ENCODE data around the gene ASTL. TPM values are rescaled to one million over a fixed set of nuclear protein-coding genes. Genes with fewer than 3 reads are reported as not detected.

The ASTL gene
- total and polyA plus RNA-seq, 2 donors (not counting 3 experiments of a cell fraction or from before 2014, with no cell fraction given) = not detected

DNA sequence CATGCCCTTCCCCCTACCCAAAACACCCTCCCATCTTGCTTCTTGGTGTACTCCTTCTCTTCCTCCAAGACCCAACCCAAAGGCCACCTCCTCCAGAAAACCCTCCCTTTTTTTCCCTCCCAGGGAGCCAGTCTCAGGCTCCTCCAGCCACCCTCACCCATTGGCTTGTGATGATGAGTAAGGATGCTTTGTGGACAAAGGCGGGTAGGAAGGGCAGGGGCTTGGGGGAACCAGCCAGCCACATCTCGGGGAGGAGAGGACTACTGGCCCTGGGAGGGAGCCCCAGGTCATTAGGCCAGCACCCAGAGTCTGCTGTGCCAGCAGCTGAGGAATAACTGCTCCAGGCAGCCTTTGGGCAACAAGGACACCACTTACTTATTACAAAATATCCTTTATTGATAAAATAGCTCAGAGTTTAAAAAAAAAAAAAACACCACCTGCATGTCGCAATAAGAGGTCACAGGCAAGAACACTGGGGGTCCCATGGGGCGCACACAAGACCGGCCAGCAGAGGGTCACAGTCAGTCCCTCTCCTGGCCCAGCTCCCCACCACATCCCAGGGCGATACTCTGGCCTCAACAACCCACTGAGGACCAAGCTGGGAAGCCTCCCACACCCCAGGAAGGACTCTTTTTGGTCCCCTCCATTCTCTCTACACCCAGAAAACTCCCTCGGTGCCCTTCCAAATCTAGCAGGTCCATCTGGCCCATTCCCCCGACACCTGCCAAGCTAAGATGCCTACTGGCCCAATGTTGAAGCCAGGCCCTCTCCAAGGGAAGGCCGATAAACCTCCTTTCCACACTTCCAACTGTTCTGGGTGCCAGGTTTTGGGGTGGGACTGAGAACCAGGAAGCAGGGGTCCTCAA is 25.6 kb downstream of the ASTL start:
- Histone ChIP-seq H3K4me3 (replicated peaks in 1 of 3; ENCODE audit: insufficient read depth in 1 of 3, low read depth in 1 of 3, low read length in 3 of 3) (no peak overlapping the region), H3K27me3 (ENCODE audit: control insufficient read depth in 2 of 2, insufficient read depth in 2 of 2, low read length in 2 of 2) (peaks cover 7 to 9% of the 10 kb centered on the region in 2 experiments), H4K20me1 (replicated peaks; ENCODE audit: control insufficient read depth, extremely low read depth, insufficient read depth, low read length) (no peaks in the 10 kb centered on the region), H3K4me2 (ENCODE audit: insufficient read depth, low read length) (no peak overlapping the region), H3K79me2 (ENCODE audit: control insufficient read depth, insufficient read depth, low read length) (no peaks in the 10 kb centered on the region), H3K4me1 (ENCODE audit: control insufficient read depth, extremely low read depth, insufficient read depth, low read length) (no peaks in the 10 kb centered on the region), H2AFZ (ENCODE audit: low read depth, low read length) (no peak overlapping the region), H3K9me1 (replicated peaks; ENCODE audit: control insufficient read depth, extremely low read depth, insufficient read depth, low read length) (no peaks in the 10 kb centered on the region), H3K9me3 (replicated peaks; ENCODE audit: control insufficient read depth, insufficient read depth, low read length) (no peaks in the 10 kb centered on the region), H3K27ac (ENCODE audit: insufficient read depth, low read depth, low read length) (no peak overlapping the region), H3K36me3 (ENCODE audit: control insufficient read depth in 2 of 2, extremely low read depth in 1 of 2, insufficient read depth in 2 of 2, low read length in 2 of 2) (no peaks in the 10 kb centered on the region), H3K9ac (replicated peaks; ENCODE audit: extremely low read depth, insufficient read depth, low read length) (no peak overlapping the region)
- FAIRE-seq (no peak), DNase-seq (ENCODE audit: low read depth, low spot score) (no peak)
- POLR2A ChIA-PET = no interaction called here
- TF ChIP-seq JUN (IDR thresholded peaks at IDR 0.05; ENCODE audit: borderline replicate concordance, insufficient read depth, insufficient read length, low read depth) (no peak), MYC (IDR thresholded peaks at IDR 0.05; ENCODE audit: low read depth, low read length) (no peak), GATA2 (IDR thresholded peaks at IDR 0.05; ENCODE audit: insufficient read depth, insufficient read length, low read depth, low read length) (no peak), POLR2AphosphoS5 (IDR thresholded peaks at IDR 0.05; ENCODE audit: insufficient read depth, low read depth, low read length) (no peak), EZH2 (IDR thresholded peaks at IDR 0.05; ENCODE audit: borderline replicate concordance, low read depth, low read length, severe bottlenecking) (no peak), POLR2A (IDR thresholded peaks at IDR 0.05; ENCODE audit: low read depth, low read length) (no peak), FOS (IDR thresholded peaks at IDR 0.05; ENCODE audit: borderline replicate concordance, insufficient read depth, low read length) (no peak)
- TF ChIP-seq, protein P1, sequence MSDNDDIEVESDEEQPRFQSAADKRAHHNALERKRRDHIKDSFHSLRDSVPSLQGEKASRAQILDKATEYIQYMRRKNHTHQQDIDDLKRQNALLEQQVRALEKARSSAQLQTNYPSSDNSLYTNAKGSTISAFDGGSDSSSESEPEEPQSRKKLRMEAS (IDR thresholded peaks at IDR 0.05; ENCODE audit: insufficient read depth, insufficient read length) = no peak
- TF ChIP-seq, protein P2, sequence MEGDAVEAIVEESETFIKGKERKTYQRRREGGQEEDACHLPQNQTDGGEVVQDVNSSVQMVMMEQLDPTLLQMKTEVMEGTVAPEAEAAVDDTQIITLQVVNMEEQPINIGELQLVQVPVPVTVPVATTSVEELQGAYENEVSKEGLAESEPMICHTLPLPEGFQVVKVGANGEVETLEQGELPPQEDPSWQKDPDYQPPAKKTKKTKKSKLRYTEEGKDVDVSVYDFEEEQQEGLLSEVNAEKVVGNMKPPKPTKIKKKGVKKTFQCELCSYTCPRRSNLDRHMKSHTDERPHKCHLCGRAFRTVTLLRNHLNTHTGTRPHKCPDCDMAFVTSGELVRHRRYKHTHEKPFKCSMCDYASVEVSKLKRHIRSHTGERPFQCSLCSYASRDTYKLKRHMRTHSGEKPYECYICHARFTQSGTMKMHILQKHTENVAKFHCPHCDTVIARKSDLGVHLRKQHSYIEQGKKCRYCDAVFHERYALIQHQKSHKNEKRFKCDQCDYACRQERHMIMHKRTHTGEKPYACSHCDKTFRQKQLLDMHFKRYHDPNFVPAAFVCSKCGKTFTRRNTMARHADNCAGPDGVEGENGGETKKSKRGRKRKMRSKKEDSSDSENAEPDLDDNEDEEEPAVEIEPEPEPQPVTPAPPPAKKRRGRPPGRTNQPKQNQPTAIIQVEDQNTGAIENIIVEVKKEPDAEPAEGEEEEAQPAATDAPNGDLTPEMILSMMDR (IDR thresholded peaks at IDR 0.05; ENCODE audit: extremely low read depth in 1 of 2, insufficient read depth in 1 of 2, low read depth in 1 of 2, low read length in 2 of 2) = no peak
- BruUV-seq (replicated peaks) = no TSS peak
- CTCF ChIA-PET = interaction anchor here (0.8 to 1.1 kb wide), 2 partner anchors 18 to 62 kb away, joined by 3 read pairs; no protein-coding TSS in a partner anchor
- intact Hi-C loops (cut with micrococcal nuclease) = no loop called here
- dilution Hi-C loops (cut with MboI; ENCODE audit: extremely low pct_ligation_motif_present, low sequenced_read_pairs) = no loop called here

Data from endothelial cell of umbilical vein (primary cell).